GM10248 (cell line): Measurements from ENCODE around the gene ENOX1.

Source experiments
- CTCF ChIA-PET: fragments of 300-600 bp; sonication (Branson Sonifier 250); formaldehyde crosslinking; extraction: SDS; loops from one replicate; lab custom pipeline; 2021; ENCODE audit warnings: antibody characterized with exemption; lab: Yijun Ruan, JAX
- POLR2A ChIA-PET: fragments of 350-650 bp; sonication (Branson Sonifier 250); formaldehyde crosslinking; extraction: SDS; loops from one replicate; lab custom pipeline; 2020; ENCODE audit warnings: antibody characterized with exemption; lab: Yijun Ruan, JAX
- DNase-seq: peaks from one replicate; pipeline ENCODE4 v3.0.0; 2012; ENCODE audit errors: extremely low spot score
- TF ChIP-seq, protein P1 (sequence below): IDR thresholded peaks from 2 replicates; pipeline ENCODE4 v1.5.1; 2012; ENCODE audit warnings: mild to moderate bottlenecking, low read depth; ENCODE audit errors: extremely low read depth, missing control alignments, control extremely low read depth

The ENOX1 gene

DNA sequence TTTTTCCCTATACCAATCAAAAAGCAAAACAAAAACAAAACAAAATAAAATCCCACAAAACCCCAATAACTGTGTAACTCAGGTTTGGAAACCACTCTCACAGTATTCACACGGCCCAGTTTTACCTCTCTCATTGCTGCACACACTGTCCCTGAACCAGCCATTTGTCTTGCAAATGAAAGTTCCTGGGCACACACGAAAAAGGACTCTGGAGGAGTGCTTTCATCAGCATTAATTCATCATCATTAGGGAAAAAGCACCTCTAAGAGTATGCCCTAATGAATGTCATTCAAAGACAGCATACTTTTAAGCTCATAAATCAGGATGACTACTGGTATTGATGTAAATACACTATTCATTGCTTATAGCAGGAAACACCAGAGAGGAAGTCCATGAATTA is 457.1 kb downstream of the ENOX1 start:
- ChIA-PET CTCF (interaction anchor here (1.3 to 2.4 kb wide), 2 partner anchors 9 to 17 kb away, joined by 3 to 9 read pairs; no protein-coding TSS in a partner anchor), POLR2A (no interaction called here)
- TF ChIP-seq, protein P1, sequence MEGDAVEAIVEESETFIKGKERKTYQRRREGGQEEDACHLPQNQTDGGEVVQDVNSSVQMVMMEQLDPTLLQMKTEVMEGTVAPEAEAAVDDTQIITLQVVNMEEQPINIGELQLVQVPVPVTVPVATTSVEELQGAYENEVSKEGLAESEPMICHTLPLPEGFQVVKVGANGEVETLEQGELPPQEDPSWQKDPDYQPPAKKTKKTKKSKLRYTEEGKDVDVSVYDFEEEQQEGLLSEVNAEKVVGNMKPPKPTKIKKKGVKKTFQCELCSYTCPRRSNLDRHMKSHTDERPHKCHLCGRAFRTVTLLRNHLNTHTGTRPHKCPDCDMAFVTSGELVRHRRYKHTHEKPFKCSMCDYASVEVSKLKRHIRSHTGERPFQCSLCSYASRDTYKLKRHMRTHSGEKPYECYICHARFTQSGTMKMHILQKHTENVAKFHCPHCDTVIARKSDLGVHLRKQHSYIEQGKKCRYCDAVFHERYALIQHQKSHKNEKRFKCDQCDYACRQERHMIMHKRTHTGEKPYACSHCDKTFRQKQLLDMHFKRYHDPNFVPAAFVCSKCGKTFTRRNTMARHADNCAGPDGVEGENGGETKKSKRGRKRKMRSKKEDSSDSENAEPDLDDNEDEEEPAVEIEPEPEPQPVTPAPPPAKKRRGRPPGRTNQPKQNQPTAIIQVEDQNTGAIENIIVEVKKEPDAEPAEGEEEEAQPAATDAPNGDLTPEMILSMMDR: no peak
- DNase-seq: no peak

DNA sequence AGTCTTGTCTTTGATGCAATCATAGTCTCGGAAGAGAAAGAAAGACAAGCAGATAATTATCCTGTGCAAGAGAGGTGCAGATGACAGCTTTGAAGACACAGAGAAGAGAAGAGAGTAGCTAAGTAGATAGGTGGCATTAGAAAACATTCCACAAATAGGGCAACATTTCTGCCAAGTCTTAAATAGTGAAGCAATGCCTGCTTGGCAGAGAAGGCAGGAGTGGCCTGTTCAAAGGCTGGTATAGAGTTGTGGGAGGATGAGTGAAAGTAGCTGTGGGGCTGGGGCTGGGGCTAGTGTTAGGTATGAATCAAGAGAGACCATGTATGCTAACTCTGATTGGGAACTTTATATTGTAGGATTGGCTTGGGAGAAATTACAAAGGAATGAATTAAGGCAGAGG is 457.9 kb downstream of the ENOX1 start:
- no peak for DNase-seq
- ChIA-PET POLR2A (no interaction called here), CTCF (interaction anchor here (2.4 kb wide), 1 partner anchor 10 kb away, joined by 9 read pairs; no protein-coding TSS in a partner anchor)
- TF ChIP-seq, protein P1: no peak

DNA sequence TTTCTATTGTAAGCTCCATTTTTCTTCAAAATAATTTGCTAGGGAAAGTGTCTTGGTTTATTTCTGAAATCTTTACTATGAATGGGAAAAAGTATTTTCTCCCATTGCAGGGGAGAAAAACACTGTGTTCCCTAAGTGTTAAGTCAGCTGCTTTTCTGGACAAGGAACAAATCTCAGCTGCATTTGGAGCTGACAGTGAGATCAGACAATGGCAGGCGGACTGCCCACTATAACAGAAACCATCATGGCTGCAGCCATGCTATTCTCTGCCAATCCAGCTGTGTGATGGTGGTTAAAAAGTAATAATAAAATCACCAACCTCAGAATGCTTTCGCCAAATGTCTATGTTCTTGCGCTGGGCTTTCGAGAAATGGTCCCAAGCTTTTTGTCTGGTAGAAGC is 460.7 kb downstream of the ENOX1 start:
- ChIA-PET CTCF (interaction anchor here (1.0 to 1.3 kb wide), 2 partner anchors 9 to 12 kb away, joined by 3 read pairs; no protein-coding TSS in a partner anchor), POLR2A (no interaction called here)
- DNase-seq: no peak
- TF ChIP-seq, protein P1: no peak

DNA sequence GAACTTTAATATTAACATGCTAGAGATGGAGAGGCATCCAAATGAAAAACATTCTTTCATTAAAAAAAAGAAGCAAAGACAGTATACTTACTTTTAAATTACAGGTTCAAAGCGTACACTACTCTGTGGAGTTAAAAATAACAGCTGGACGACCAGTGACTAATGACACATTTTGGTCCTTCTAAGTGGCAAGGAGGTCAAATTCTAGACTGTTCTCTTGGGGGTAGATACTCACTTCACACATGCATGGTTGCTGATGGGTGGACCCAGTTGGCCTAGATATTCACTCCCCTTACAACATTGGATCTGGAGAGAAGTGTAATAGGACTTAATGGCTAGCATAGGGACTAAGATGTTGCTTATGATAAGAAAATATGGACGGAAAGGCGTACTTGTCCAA is 461.1 kb downstream of the ENOX1 start:
- ChIA-PET CTCF (interaction anchor here (1.3 kb wide), 1 partner anchor 12 kb away, joined by 3 read pairs; no protein-coding TSS in a partner anchor), POLR2A (no interaction called here)

DNA sequence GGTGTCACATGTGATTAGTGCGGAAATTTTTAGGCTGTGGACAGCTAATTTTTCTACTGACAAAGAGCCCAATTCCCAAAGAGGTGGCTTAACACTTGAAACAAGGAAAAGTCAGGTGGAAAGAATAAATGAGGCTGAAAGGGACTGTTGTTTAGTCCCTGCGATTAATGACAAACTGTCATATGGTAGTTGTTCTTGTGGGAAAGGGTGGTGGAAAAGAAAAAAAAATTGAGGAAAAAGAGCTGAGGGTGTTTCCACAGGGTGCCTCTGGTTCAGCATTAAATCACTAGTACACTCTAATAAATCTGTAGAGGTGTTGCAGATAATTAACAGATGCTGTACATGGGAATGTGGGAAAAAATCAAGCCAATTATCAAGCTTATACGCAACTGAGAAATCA is 462.6 kb downstream of the ENOX1 start:
- TF ChIP-seq, protein P1: no peak
- ChIA-PET POLR2A (no interaction called here), CTCF (interaction anchor here (1.6 kb wide), 1 partner anchor 9 kb away, joined by 4 read pairs; no protein-coding TSS in a partner anchor)
- no peak for DNase-seq

More for the DNA sequence above, 461.1 kb downstream of the ENOX1 start:
- DNase-seq: no peak
- TF ChIP-seq, protein P1: no peak

DNA sequence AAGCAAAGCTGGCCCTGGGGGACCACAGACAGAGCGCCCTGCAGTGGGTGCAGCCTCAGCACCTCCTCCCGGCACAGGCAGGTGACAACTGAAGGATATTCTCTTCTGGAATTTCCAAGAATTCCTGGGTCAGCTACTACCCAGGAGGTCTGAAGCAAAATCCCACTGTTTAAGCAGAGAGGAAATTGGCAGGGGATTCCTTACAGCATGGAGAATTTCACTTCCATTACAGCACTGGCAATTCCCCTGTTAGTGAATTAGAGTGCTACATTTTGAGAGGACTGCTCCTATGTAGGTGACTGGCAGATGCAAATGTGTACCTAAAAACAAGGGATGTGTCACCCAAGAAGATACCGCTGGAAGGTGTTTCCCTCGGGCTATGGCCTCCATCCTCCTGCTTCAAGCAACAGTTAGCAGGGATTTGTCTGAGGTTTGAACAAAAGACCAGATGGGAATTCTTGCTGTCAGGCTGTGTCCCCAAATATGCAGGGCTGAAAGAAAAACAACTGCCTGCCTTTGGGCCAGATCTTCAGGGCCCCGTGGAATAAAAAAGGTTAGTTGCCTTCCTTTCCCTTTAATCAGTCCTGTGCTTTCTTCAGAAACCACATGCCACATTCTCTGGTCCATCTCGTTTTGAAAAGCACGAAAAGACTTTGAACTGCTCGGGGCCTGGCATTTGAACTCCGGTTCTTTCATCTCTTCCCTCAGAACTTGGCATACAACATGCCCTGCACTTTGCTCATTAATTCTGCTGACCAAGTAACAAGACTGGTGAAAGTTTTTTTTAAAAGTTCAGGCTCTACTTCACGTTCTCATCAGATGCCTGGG is 466.9 kb downstream of the ENOX1 start:
- ChIA-PET CTCF (no interaction called here), POLR2A (no interaction called here)

More for the DNA sequence above, 466.9 kb downstream of the ENOX1 start:
- DNase-seq: no peak
- TF ChIP-seq, protein P1: no peak
